Measurements from ENCODE around the gene AK5. TPM values are rescaled to one million over a fixed set of nuclear protein-coding genes. Genes with fewer than 3 reads are reported as not detected.

The AK5 gene
- total and polyA plus RNA-seq, 3 experiments from 2014 or later, result 0.46 to 3.4 (median 1.1) TPM

DNA sequence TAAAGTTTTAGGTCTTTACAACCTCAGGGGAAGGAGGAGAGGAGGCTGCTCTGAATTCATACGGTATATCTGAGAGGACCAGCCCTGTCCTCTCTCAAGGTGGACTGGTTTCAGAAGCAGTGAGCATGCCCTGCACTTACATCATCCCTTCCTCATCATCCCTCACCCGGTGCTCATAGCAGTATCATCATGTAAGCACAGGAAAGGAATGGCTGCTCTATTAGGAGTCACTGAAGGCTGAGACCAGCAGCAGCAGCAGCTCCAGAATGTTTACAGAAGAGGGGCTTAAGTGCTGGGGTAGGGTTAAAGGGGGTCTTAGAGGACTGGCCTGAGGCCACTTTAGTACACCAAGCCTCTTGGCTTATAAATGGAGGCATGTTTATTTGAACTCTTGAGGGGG, 185.9 kb downstream of the AK5 start:
- ChIA-PET POLR2A (no interaction called here), CTCF (no interaction called here)
- H3K9me3 ChIP-seq (ENCODE audit: low read length), result no peaks in the 10 kb centered on the region
- no peak for DNase-seq
- H3K27me3 Mint-ChIP-seq, result peaks cover 1 to 2% of the 10 kb centered on the region in 2 donors
- no peak overlapping the region for H3K4me3 Mint-ChIP-seq
- no peaks in the 10 kb centered on the region for H3K36me3 ChIP-seq (ENCODE audit: insufficient read depth, low read length)
- no peaks in the 10 kb centered on the region for H3K27me3 ChIP-seq (ENCODE audit: insufficient read depth, low read length, poor library complexity, severe bottlenecking)
- peaks cover 0 to 6% (median 1%) of the 10 kb centered on the region in 3 donors for H3K4me1 Mint-ChIP-seq
- peaks cover 0 to 2% (median 0%) of the 10 kb centered on the region in 3 donors for H3K36me3 Mint-ChIP-seq
- no peak overlapping the region for H3K4me3 ChIP-seq (ENCODE audit: low read length)
- H3K4me1 ChIP-seq (ENCODE audit: insufficient read depth, low read length), result no peaks in the 10 kb centered on the region
- no peak overlapping the region for H3K27ac ChIP-seq (ENCODE audit: low read depth, low read length)
- H3K27ac Mint-ChIP-seq, result no peak overlapping the region
- peaks cover 0 to 1% (median 0%) of the 10 kb centered on the region in 5 donors for H3K9me3 Mint-ChIP-seq

DNA sequence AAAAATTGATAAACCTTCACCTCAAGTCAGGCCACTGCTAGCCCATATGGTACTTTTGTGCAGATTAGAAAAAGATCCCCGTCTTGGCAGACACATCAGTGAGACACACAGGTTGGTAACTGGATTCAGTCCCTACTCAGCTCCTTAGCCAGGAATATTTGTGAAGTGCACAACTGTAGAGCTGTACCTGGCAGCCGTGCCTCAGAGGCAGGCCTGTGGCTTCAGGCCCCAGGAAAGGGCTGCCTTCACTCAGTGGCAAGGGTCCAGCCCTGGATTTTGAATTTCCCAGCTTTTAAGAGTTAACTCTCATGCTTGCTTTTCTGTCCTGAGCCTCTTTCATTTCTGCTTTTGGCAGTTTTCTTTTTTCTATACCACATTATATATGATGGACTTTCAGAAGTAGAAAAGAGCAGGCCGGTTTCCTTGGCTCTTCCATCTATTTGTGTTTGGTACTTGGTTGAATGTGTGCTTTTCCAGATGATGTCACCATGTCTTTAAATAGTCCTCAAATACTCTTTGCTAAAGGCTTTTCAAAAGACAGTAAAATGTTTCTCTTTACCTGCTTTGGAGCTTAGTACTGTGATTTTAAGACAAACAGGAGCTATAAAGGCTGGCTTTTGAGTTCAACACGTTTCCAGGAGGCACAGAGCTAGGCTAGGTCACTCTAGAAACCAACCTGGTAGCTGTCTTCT, 186.6 kb downstream of the AK5 start:
- CTCF ChIA-PET, result no interaction called here
- Histone ChIP-seq H3K4me1 (ENCODE audit: insufficient read depth, low read length) (no peaks in the 10 kb centered on the region), H3K27me3 (ENCODE audit: insufficient read depth, low read length, poor library complexity, severe bottlenecking) (no peaks in the 10 kb centered on the region), H3K9me3 (ENCODE audit: low read length) (no peaks in the 10 kb centered on the region), H3K36me3 (ENCODE audit: insufficient read depth, low read length) (no peaks in the 10 kb centered on the region), H3K27ac (ENCODE audit: low read depth, low read length) (no peak overlapping the region), H3K4me3 (ENCODE audit: low read length) (no peak overlapping the region)
- no peak overlapping the region for H3K4me3 Mint-ChIP-seq
- peaks cover 0 to 3% (median 0%) of the 10 kb centered on the region in 5 donors for H3K9me3 Mint-ChIP-seq
- DNase-seq, result no peak
- no peak overlapping the region for H3K27ac Mint-ChIP-seq
- H3K4me1 Mint-ChIP-seq, result peaks cover 0 to 6% (median 1%) of the 10 kb centered on the region in 3 donors
- H3K36me3 Mint-ChIP-seq, result peaks cover 0 to 2% (median 0%) of the 10 kb centered on the region in 3 donors
- POLR2A ChIA-PET, result no interaction called here
- peaks cover 5 to 6% of the 10 kb centered on the region in 2 donors for H3K27me3 Mint-ChIP-seq

DNA sequence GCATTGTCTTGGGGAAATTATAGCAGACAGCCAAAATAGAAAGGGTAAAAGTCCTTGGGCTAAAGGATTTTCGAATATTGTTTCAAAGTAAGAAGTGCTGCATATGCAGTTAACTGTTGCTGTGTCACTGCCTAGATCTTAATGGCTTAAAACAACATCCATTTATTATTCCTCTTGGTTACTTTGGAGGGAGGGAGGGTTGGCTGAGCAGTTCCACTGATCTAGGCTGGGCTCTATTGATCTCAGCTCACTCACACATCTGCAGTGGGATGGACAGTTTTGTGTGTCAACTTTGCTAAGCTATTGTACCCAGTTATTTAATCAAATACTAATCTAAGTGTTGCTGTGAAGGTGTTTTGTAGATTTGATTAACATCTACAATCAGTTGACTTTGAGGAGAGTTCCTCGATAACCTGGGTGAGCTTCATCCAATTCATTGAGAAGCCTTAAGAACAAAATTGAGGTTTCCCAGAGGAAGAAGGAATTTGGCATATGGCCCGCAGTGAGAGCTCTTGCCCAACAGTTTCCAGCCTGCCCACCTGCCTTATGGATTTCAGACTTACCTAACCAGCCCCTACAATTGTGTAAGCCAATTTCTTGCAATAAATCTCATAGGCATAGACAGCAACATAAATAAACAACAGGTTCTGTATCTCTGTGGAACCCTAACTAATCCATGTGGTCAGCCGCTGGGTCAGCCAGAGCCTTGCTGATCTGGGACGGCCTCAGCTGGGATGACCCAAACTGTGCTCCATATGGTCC, 187.3 kb downstream of the AK5 start:
- Histone ChIP-seq H3K4me3 (ENCODE audit: low read length) (no peak overlapping the region), H3K27me3 (ENCODE audit: insufficient read depth, low read length, poor library complexity, severe bottlenecking) (no peaks in the 10 kb centered on the region), H3K4me1 (ENCODE audit: insufficient read depth, low read length) (no peaks in the 10 kb centered on the region), H3K27ac (ENCODE audit: low read depth, low read length) (no peak overlapping the region), H3K9me3 (ENCODE audit: low read length) (no peaks in the 10 kb centered on the region), H3K36me3 (ENCODE audit: insufficient read depth, low read length) (no peaks in the 10 kb centered on the region)
- Mint-ChIP-seq H3K4me1 (peaks cover 0 to 2% (median 1%) of the 10 kb centered on the region in 3 donors), H3K4me3 (no peak overlapping the region), H3K36me3 (peaks cover 0 to 2% (median 0%) of the 10 kb centered on the region in 3 donors), H3K27me3 (peaks cover 9 to 10% of the 10 kb centered on the region in 2 donors), H3K9me3 (peaks cover 0 to 3% (median 0%) of the 10 kb centered on the region in 5 donors), H3K27ac (no peak overlapping the region)
- POLR2A ChIA-PET, result no interaction called here
- CTCF ChIA-PET, result no interaction called here
- no peak for DNase-seq

DNA sequence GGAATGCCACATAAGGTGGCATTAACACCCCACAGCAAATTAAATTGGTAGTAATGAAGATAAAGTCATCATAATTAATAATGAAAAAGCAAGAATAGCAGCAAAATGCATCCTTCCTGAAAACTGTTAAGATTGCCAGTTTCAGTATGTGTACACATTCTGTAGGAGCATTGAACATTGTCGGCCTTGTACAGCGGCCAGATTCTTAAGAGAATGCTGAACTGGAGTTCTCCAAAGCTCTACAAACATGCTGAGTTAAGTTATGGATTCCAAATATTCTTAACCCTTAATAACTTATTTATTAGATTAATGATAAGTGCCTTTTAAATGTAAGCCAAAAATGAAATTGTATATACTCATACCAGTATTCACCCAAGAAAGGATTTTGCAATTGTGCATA, 189.9 kb downstream of the AK5 start:
- Histone ChIP-seq H3K9me3 (ENCODE audit: low read length) (no peaks in the 10 kb centered on the region), H3K4me1 (ENCODE audit: insufficient read depth, low read length) (no peaks in the 10 kb centered on the region), H3K27ac (ENCODE audit: low read depth, low read length) (no peak overlapping the region), H3K4me3 (ENCODE audit: low read length) (no peak overlapping the region), H3K27me3 (ENCODE audit: insufficient read depth, low read length, poor library complexity, severe bottlenecking) (no peaks in the 10 kb centered on the region), H3K36me3 (ENCODE audit: insufficient read depth, low read length) (no peaks in the 10 kb centered on the region)
- POLR2A ChIA-PET, result no interaction called here
- CTCF ChIA-PET, result no interaction called here
- Mint-ChIP-seq H3K4me3 (no peak overlapping the region), H3K27ac (no peak overlapping the region), H3K36me3 (no peaks in the 10 kb centered on the region), H3K4me1 (no peaks in the 10 kb centered on the region), H3K9me3 (peaks cover 0 to 3% (median 0%) of the 10 kb centered on the region in 5 donors), H3K27me3 (peaks cover 9 to 23% of the 10 kb centered on the region in 2 donors)
- no peak for DNase-seq

DNA sequence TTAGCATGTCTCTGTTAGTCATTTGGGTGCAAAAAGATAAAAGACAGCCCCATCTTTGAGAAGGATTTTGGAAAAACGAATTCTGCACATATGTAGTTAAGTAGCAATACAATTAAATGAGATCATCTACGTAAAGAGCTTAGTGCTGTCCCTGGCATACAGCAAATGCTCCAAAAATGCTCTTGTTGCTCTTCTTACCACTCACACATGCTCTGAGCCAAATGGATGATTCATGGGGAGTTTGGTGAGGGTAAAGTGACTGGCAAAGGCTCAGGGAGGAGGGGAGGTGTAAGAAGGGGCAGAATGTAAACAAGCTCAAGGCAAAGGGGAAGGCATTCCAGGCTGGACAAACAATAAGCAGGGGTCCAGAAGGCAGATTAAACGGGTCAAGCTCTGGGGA, 191.9 kb downstream of the AK5 start:
- peaks cover 14 to 30% of the 10 kb centered on the region in 2 donors for H3K27me3 Mint-ChIP-seq
- Histone ChIP-seq H3K27me3 (ENCODE audit: insufficient read depth, low read length, poor library complexity, severe bottlenecking) (no peaks in the 10 kb centered on the region), H3K4me1 (ENCODE audit: insufficient read depth, low read length) (no peaks in the 10 kb centered on the region), H3K36me3 (ENCODE audit: insufficient read depth, low read length) (no peaks in the 10 kb centered on the region), H3K27ac (ENCODE audit: low read depth, low read length) (no peak overlapping the region), H3K9me3 (ENCODE audit: low read length) (no peaks in the 10 kb centered on the region), H3K4me3 (ENCODE audit: low read length) (no peak overlapping the region)
- peaks cover 0 to 7% (median 1%) of the 10 kb centered on the region in 3 donors for H3K36me3 Mint-ChIP-seq
- ChIA-PET POLR2A (no interaction called here), CTCF (no interaction called here)
- H3K4me3 Mint-ChIP-seq, result no peak overlapping the region
- H3K4me1 Mint-ChIP-seq, result no peaks in the 10 kb centered on the region
- no peak for DNase-seq
- H3K27ac Mint-ChIP-seq, result no peak overlapping the region
- peaks cover 0 to 3% (median 0%) of the 10 kb centered on the region in 5 donors for H3K9me3 Mint-ChIP-seq

DNA sequence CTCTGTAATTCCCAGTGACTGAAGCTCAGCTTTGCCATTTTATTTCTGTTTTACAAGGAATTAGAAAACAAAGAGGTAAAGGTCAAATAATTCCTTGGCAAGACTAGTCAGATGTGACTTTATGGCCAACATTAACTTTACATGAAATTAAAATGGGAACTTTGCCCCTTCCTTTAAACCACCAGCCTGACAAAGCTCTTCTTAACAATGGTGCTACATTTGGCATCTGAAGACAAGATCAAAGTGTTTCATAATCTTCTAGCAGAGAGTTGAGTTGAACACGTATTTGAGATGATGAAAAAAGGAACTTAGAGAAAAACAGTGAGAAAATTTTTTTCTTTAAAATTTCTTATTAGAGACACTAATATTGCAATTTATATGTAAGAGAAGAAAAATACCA, 193.8 kb downstream of the AK5 start:
- peaks cover 0 to 3% (median 0%) of the 10 kb centered on the region in 5 donors for H3K9me3 Mint-ChIP-seq
- no peak overlapping the region for H3K4me3 Mint-ChIP-seq
- Histone ChIP-seq H3K4me1 (ENCODE audit: insufficient read depth, low read length) (no peaks in the 10 kb centered on the region), H3K9me3 (ENCODE audit: low read length) (no peaks in the 10 kb centered on the region), H3K4me3 (ENCODE audit: low read length) (no peak overlapping the region), H3K36me3 (ENCODE audit: insufficient read depth, low read length) (no peaks in the 10 kb centered on the region), H3K27ac (ENCODE audit: low read depth, low read length) (no peak overlapping the region), H3K27me3 (ENCODE audit: insufficient read depth, low read length, poor library complexity, severe bottlenecking) (no peaks in the 10 kb centered on the region)
- CTCF ChIA-PET, result no interaction called here
- no peak overlapping the region for H3K27ac Mint-ChIP-seq
- no peak for DNase-seq
- H3K36me3 Mint-ChIP-seq, result peaks cover 0 to 8% (median 1%) of the 10 kb centered on the region in 3 donors
- peaks cover 14 to 36% of the 10 kb centered on the region in 2 donors for H3K27me3 Mint-ChIP-seq
- POLR2A ChIA-PET, result no interaction called here
- no peaks in the 10 kb centered on the region for H3K4me1 Mint-ChIP-seq

DNA sequence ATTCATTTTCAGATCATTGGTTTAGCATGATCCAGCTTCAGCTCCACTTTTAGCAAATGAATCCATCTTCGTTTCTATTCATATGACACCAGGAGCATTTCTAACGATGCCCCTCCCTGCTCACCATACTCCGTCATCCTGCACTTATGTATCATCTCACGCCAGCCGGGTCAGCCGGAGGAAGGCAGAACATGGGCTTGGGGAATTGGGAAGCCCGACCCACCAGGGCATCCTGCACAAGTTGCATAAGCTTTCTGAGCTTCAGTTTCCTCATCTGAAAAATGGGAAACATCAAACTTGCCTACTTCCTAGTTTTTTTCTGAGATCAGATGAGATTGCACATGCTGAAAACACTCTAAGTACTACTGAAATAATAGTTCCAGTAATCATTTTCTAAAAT, 194.7 kb downstream of the AK5 start:
- Mint-ChIP-seq H3K27ac (peak overlapping the region in 2 of 8 donors; percentile 26 to 70), H3K4me3 (no peak overlapping the region), H3K4me1 (no peaks in the 10 kb centered on the region), H3K27me3 (peaks cover 18 to 36% of the 10 kb centered on the region in 2 donors), H3K9me3 (peaks cover 0 to 3% (median 0%) of the 10 kb centered on the region in 5 donors), H3K36me3 (peaks cover 0 to 8% (median 1%) of the 10 kb centered on the region in 3 donors)
- ChIA-PET CTCF (no interaction called here), POLR2A (no interaction called here)
- Histone ChIP-seq H3K4me1 (ENCODE audit: insufficient read depth, low read length) (no peaks in the 10 kb centered on the region), H3K9me3 (ENCODE audit: low read length) (no peaks in the 10 kb centered on the region), H3K4me3 (ENCODE audit: low read length) (no peak overlapping the region), H3K36me3 (ENCODE audit: insufficient read depth, low read length) (no peaks in the 10 kb centered on the region), H3K27ac (ENCODE audit: low read depth, low read length) (no peak overlapping the region), H3K27me3 (ENCODE audit: insufficient read depth, low read length, poor library complexity, severe bottlenecking) (no peaks in the 10 kb centered on the region)
- no peak for DNase-seq

DNA sequence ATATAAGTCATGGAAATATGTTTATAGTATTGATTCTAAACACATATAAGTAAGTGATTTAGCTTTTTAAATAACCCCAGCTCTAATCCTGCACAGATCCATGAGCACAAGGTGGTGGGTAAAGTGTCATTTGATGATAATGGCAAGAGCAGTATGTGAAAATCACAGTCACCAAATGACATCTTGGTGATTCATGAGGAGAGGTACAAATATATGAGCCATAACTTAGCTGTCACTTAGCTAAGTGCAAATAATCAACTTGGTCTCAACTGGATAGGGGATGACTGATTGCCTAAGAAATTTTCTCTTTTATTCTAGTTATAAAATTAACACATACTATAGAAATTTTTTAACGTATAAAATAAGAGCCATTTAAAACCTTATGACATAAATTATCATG, 202.5 kb downstream of the AK5 start:
- ChIA-PET POLR2A (no interaction called here), CTCF (no interaction called here)
- no peaks in the 10 kb centered on the region for H3K27me3 ChIP-seq (ENCODE audit: insufficient read depth, low read length, poor library complexity, severe bottlenecking)

More for the DNA sequence above, 202.5 kb downstream of the AK5 start:
- no peaks in the 10 kb centered on the region for H3K9me3 ChIP-seq (ENCODE audit: low read length)
- Mint-ChIP-seq H3K27me3 (peaks cover 4% of the 10 kb centered on the region in 2 donors), H3K9me3 (no peaks in the 10 kb centered on the region), H3K4me1 (no peaks in the 10 kb centered on the region), H3K36me3 (no peaks in the 10 kb centered on the region), H3K27ac (no peak overlapping the region), H3K4me3 (no peak overlapping the region)
- no peaks in the 10 kb centered on the region for H3K36me3 ChIP-seq (ENCODE audit: insufficient read depth, low read length)
- H3K27ac ChIP-seq (ENCODE audit: low read depth, low read length), result no peak overlapping the region
- no peaks in the 10 kb centered on the region for H3K4me1 ChIP-seq (ENCODE audit: insufficient read depth, low read length)
- DNase-seq, result no peak
- H3K4me3 ChIP-seq (ENCODE audit: low read length), result no peak overlapping the region

Measured in CD8-positive, alpha-beta memory T cell (primary cell).